ENCODE results near the gene COIL. TPM values are rescaled to one million over a fixed set of nuclear protein-coding genes. Genes with fewer than 3 reads are reported as not detected.

The COIL gene
- total RNA-seq, 1 experiment from 2014 or later = 31.2 TPM

DNA sequence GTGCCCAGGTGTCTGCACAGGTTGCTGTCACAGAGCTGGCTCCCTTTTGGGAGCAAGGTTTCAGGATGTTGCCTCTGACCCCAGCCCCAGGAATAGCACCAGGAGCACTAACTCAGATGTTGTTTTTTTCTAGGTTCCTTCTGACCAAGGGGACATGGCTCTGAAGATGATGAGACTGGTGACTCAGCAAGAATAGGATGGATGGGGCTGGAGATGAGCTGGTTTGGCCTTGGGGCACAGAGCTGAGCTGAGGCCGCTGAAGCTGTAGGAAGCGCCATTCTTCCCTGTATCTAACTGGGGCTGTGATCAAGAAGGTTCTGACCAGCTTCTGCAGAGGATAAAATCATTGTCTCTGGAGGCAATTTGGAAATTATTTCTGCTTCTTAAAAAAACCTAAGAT is 45.2 kb upstream of the COIL start:
- H3K9ac ChIP-seq (ENCODE audit: low read length) = no peak overlapping the region
- ChIA-PET POLR2A (no interaction called here), RAD21 (ENCODE audit: low non-redundant PET in 1 of 2, low total read pairs in 2 of 2, uncharacterized antibody in 2 of 2, unreplicated experiment in 2 of 2) (no interaction called here), CTCF (interaction anchor here (1.8 kb wide), 1 partner anchor 101 kb away, joined by 4 read pairs; no protein-coding TSS in a partner anchor)
- no peak for TF ChIP-seq CBX3 (IDR thresholded peaks at IDR 0.05; ENCODE audit: low read depth)
- TF ChIP-seq POLR2A (IDR thresholded peaks at IDR 0.05; ENCODE audit: borderline replicate concordance, extremely low read depth, insufficient read depth, insufficient read length) = no peak
- TF ChIP-seq, protein P1, sequence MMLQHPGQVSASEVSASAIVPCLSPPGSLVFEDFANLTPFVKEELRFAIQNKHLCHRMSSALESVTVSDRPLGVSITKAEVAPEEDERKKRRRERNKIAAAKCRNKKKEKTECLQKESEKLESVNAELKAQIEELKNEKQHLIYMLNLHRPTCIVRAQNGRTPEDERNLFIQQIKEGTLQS (IDR thresholded peaks at IDR 0.05) = no peak
- no peak for TF ChIP-seq JUND (IDR thresholded peaks at IDR 0.05)
- TF ChIP-seq, protein P2, sequence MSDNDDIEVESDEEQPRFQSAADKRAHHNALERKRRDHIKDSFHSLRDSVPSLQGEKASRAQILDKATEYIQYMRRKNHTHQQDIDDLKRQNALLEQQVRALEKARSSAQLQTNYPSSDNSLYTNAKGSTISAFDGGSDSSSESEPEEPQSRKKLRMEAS (IDR thresholded peaks at IDR 0.05) = no peak
- no peak for TF ChIP-seq EGR1 (IDR thresholded peaks at IDR 0.05; ENCODE audit: low read depth)
- TF ChIP-seq ZFX (IDR thresholded peaks at IDR 0.05) = no peak
- no peak for TF ChIP-seq SP1 (IDR thresholded peaks at IDR 0.05; ENCODE audit: low read depth)
- TF ChIP-seq YY1 (IDR thresholded peaks at IDR 0.05; ENCODE audit: extremely low read depth, insufficient replicate concordance, low read depth, low read length) = no peak
- no peak overlapping the region for H3K4me2 ChIP-seq (ENCODE audit: low read length)
- BruUV-seq (replicated peaks) = no TSS peak
- H4K20me1 ChIP-seq (ENCODE audit: insufficient read depth) = no peaks in the 10 kb centered on the region
- no peaks in the 10 kb centered on the region; a peak in 1 of 4 replicates for H3K9me3 ChIP-seq (ENCODE audit: control insufficient read depth in 1 of 2, insufficient read depth in 1 of 2, low read depth in 1 of 2, low read length in 2 of 2)
- no peaks in the 10 kb centered on the region for H3K9me2 ChIP-seq (ENCODE audit: insufficient read depth)
- ATAC-seq = no peak
- H3K36me3 ChIP-seq (ENCODE audit: control insufficient read depth in 1 of 2, insufficient read depth in 2 of 2, low read length in 2 of 2) = no peaks in the 10 kb centered on the region
- H2AFZ ChIP-seq (ENCODE audit: low read depth, low read length, poor library complexity, severe bottlenecking) = no peak overlapping the region
- no peak overlapping the region for H3K27ac ChIP-seq (ENCODE audit: low read depth, low read length)
- H3K27me3 ChIP-seq (ENCODE audit: insufficient read depth, low read length) = no peaks in the 10 kb centered on the region
- no peaks in the 10 kb centered on the region for H3K79me2 ChIP-seq (ENCODE audit: insufficient read depth, low read length)
- no peak overlapping the region for H3K4me3 ChIP-seq (replicated peaks in 1 of 2; ENCODE audit: low read depth in 1 of 2, low read length in 2 of 2)
- no peak for DNase-seq (ENCODE audit: low read depth, low spot score)
- no peaks in the 10 kb centered on the region for H3K4me1 ChIP-seq (ENCODE audit: control insufficient read depth in 1 of 2, insufficient read depth in 2 of 2, low read length in 2 of 2)
- intact Hi-C loops (cut with micrococcal nuclease) = loop anchor here (5.0 kb wide), 1 partner anchor 106 kb away; no protein-coding TSS in a partner anchor

DNA sequence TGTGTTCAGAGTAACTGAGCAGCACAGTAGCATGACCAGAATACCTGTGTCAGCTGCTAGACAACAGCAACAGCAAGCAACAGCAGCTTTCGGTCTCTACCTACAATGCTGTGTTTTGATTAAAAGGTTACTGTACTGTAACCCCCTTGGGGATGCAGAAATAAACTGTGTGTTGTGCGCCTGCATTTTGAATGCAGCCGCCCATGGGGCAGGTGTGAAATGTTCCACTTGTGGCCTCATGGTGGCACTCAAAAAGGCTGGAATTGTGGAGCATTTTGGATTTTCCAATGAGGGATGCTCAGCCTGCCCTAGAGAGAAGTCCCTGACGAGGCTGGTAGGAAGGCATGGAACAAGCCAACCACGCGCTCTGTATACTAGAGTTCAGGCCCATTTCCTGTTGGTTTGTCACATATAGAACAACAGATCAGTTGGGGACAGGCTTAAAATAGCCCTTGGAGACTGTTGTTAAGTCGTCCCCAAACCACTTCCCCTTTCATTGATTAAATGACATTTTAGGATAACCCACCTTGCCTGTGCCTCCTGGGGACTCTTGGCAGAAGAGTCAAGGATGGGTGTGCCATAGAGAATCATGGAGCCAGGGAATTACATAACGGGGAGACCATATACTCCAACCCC is 44.2 kb upstream of the COIL start:
- Histone ChIP-seq H3K36me3 (ENCODE audit: control insufficient read depth in 1 of 2, insufficient read depth in 2 of 2, low read length in 2 of 2) (no peaks in the 10 kb centered on the region), H3K27ac (ENCODE audit: low read depth, low read length) (no peak overlapping the region), H4K20me1 (ENCODE audit: insufficient read depth) (no peaks in the 10 kb centered on the region), H3K27me3 (ENCODE audit: insufficient read depth, low read length) (no peaks in the 10 kb centered on the region), H3K4me1 (ENCODE audit: control insufficient read depth in 1 of 2, insufficient read depth in 2 of 2, low read length in 2 of 2) (no peaks in the 10 kb centered on the region), H3K4me2 (ENCODE audit: low read length) (no peak overlapping the region), H3K79me2 (ENCODE audit: insufficient read depth, low read length) (no peaks in the 10 kb centered on the region), H3K4me3 (replicated peaks in 1 of 2; ENCODE audit: low read depth in 1 of 2, low read length in 2 of 2) (no peak overlapping the region), H2AFZ (ENCODE audit: low read depth, low read length, poor library complexity, severe bottlenecking) (no peak overlapping the region), H3K9me2 (ENCODE audit: insufficient read depth) (no peaks in the 10 kb centered on the region), H3K9me3 (ENCODE audit: control insufficient read depth in 1 of 2, insufficient read depth in 1 of 2, low read depth in 1 of 2, low read length in 2 of 2) (no peaks in the 10 kb centered on the region), H3K9ac (ENCODE audit: low read length) (no peak overlapping the region)
- ATAC-seq = peak; percentile 68
- no TSS peak for BruUV-seq (replicated peaks)
- ChIA-PET POLR2A (no interaction called here), RAD21 (ENCODE audit: low non-redundant PET in 1 of 2, low total read pairs in 2 of 2, uncharacterized antibody in 2 of 2, unreplicated experiment in 2 of 2) (no interaction called here), CTCF (interaction anchor here (1.8 kb wide), 1 partner anchor 102 kb away, joined by 4 read pairs; no protein-coding TSS in a partner anchor)
- no peak for DNase-seq (ENCODE audit: low read depth, low spot score)
- intact Hi-C loops (cut with micrococcal nuclease) = loop anchor here (5.0 kb wide), 1 partner anchor 107 kb away; no protein-coding TSS in a partner anchor
- TF ChIP-seq POLR2A (IDR thresholded peaks at IDR 0.05; ENCODE audit: borderline replicate concordance, extremely low read depth, insufficient read depth, insufficient read length) (no peak), ZFX (IDR thresholded peaks at IDR 0.05) (no peak), FOSL1 (IDR thresholded peaks at IDR 0.05; ENCODE audit: low read depth) (no peak), EZH2phosphoT487 (IDR thresholded peaks at IDR 0.05; ENCODE audit: borderline replicate concordance) (no peak), SRF (IDR thresholded peaks at IDR 0.05; ENCODE audit: low read depth) (no peak), ELF1 (IDR thresholded peaks at IDR 0.05; ENCODE audit: borderline replicate concordance, low read depth) (no peak), CBX3 (IDR thresholded peaks at IDR 0.05; ENCODE audit: low read depth) (no peak), RAD21 (IDR thresholded peaks at IDR 0.05; ENCODE audit: low read depth) (peak; percentile 62), CEBPB (IDR thresholded peaks at IDR 0.05; ENCODE audit: low read depth) (no peak), YY1 (IDR thresholded peaks at IDR 0.05; ENCODE audit: extremely low read depth, insufficient replicate concordance, low read depth, low read length) (no peak), EZH2 (IDR thresholded peaks at IDR 0.05) (no peak), POLR2AphosphoS5 (IDR thresholded peaks at IDR 0.05; ENCODE audit: low read depth, low read length) (no peak), ZNF274 (IDR thresholded peaks at IDR 0.05; ENCODE audit: low read depth, low read length) (no peak), SIN3A (IDR thresholded peaks at IDR 0.05; ENCODE audit: low read depth) (no peak)
- TF ChIP-seq, protein P3, sequence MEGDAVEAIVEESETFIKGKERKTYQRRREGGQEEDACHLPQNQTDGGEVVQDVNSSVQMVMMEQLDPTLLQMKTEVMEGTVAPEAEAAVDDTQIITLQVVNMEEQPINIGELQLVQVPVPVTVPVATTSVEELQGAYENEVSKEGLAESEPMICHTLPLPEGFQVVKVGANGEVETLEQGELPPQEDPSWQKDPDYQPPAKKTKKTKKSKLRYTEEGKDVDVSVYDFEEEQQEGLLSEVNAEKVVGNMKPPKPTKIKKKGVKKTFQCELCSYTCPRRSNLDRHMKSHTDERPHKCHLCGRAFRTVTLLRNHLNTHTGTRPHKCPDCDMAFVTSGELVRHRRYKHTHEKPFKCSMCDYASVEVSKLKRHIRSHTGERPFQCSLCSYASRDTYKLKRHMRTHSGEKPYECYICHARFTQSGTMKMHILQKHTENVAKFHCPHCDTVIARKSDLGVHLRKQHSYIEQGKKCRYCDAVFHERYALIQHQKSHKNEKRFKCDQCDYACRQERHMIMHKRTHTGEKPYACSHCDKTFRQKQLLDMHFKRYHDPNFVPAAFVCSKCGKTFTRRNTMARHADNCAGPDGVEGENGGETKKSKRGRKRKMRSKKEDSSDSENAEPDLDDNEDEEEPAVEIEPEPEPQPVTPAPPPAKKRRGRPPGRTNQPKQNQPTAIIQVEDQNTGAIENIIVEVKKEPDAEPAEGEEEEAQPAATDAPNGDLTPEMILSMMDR (IDR thresholded peaks at IDR 0.05 in 2 of 3, conservative IDR thresholded peaks at IDR 0.05 in 1 of 3; ENCODE audit: borderline replicate concordance in 1 of 3, insufficient read depth in 1 of 3, low read depth in 2 of 3, low read length in 2 of 3) = peak; percentile 57 to 65 (median 58); a peak in 5 of 6 replicates
- TF ChIP-seq, protein P1 (IDR thresholded peaks at IDR 0.05) = no peak
